ENCODE measurements around the gene RASAL3. TPM values are rescaled to one million over a fixed set of nuclear protein-coding genes. Genes with fewer than 3 reads are reported as not detected.

RASAL3 gene
- polyA plus RNA-seq, 3 donors, result 0.61 to 1.5 (median 1.0) TPM

DNA sequence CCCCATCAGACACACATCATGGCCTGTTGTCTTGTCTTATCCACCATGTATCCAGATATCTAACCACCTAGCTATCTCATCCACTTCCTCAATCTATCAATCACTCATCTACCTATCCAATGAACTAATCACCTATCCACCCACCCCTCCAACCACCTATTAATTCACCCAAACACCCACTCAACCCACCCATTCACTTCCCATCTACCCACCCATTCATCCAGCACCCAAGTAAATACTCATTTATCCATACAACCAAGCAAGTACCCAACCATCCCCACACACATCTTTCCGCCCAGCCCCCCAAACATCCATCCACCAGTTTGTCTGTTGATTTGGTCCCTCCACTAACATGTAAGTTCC lies 13.8 kb downstream of the RASAL3 start:
- DNase-seq (ENCODE audit: low read depth in 3 of 3, low spot score in 2 of 3), result no peak

DNA sequence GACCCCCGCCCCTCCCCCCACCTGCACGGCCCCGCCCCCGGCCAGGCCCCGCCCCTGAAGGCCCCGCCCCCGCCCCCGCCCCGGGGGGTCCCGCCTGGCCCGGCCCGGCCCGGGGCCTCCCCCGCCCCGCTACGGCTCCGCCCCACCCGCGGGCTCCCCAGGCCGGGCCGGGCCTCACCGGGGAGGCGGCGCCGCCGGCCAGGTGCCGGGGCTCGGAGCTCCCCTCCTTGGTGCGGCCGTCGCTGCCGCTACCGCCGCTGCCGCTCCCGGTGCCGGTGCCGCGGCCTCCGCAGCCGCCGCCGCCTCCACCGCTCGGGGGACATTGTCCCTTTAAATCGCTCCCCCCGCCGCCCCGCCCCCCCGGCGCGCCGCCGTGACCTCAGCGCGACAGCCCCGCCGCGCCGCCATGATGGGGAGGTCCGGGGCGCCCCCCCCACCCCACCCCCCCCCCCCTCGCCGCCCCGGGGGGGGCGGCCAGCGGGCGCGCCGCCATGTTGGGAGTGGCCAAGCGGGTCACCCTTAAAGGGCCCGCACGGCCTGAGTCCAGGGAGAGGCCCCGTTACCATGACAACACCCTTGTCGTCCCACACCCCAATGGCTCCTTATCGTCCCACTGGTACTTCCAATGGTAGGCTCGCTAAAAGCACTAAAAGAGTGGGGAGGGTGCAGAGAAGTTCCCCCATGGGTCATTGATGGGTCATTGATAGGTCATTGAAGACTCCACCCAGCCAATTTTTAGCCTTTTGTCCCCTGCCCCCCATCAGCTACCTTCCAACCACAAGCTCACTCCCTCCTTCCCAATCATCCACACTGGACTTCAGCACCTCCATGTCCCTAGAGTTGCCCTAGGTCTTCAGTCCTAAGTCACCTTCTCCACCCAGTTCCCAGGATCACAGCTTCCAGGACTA lies 14.5 kb downstream of the RASAL3 start, which contains the start of gene WIZ:
Gene WIZ, minus strand, starts transcription at position 337 of the 908 bp plus-strand sequence. CDS start 1,649 bp downstream, outside the sequence.
- peak in 2 of 3 donors; percentile 29 to 42 for DNase-seq (ENCODE audit: low read depth in 3 of 3, low spot score in 2 of 3)

DNA sequence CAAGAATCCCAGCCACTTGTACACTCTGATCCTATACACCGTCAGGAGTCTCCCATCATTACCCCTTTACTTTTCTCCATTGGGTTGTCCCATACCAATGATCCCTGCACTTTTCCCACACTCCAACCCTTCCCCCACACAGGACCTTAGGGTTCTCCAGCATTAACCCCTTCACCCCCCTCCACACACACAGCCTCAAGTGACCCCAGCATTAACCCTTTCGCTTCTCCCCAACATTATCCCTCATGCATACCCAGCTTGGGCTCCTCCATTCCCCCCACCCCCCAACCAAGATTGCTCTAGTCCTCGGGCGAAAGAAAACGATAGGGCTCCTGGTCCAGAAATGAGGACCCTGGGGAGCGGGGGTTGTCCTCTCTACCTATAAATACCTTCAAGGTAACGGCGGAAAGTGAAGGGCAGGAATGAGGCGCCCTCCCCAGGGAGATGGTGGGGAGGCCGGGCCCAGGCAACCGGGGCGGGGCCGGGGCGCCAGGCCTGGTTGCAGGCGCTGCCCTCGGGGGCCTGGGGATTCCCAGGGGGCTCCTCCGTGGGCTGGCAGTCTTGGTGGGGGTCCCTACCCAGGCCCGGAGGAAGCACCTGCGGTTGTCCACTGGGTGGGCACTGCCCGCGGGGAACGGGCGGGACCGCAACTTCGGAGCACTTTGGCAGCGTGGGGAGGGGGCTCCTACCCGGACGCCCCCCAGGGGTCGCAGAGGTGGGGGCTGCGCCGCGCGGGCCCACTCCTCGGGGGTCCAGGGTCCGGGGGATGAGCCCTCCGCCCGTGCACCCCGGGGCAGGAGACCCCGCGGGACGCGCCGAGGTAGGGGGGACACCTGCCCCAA lies 15.3 kb downstream of the RASAL3 start:
- no peak for DNase-seq (ENCODE audit: low read depth in 3 of 3, low spot score in 2 of 3)

DNA sequence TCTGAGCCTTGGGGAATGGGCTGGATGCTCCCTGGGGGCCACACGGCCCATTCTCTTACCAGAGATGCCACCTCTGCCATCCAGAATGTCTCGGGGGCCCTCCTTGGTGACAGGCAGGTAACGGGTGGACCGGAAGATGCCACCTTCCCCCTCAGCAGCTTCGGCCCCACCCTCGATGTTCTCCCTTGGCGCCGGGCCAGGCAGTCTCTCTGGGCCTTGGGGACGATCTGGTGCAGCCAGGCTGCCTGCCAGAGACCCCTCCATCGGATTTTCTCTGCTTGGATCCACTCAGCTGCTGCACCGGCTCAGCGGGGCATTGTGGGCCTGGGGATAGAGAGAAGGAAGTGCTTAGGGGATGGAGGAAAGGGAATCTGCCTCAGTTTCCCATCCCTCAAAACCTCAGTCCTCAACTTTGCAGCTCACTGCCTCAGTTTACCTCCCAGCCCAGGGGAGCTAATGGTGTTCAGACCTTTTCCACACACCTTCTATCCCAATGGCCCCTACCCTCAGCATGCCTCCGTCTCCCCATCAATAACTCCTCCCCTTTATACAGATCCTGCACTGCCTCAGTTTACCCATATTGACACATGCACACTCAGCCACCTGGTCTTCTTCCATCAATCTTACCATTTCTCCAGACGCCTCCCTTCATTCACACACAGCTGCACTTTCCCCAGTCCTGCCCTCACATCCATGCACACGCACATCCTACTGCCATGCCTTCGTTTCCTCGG lies 16.1 kb downstream of the RASAL3 start:
- DNase-seq (ENCODE audit: low read depth in 3 of 3, low spot score in 2 of 3), result no peak

DNA sequence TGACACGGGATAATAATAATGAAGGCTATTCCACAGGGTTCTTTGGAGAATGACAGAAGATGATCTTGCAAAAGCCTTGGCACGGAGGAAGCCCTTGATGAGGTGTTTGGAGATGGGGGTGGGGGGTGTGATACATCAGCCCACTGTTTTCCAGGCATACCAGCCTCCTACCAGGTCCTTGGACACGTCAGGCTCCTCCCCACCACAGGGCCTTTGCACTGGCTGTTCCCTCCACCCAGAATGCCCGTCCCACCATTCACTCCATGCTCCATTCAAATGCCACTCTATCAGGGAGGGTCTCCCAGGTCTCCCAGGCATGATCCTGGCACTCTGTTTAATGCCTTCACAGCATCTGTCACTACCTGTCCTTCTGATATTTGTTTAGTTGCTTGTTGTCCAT lies 17.3 kb downstream of the RASAL3 start:
- no peak for DNase-seq (ENCODE audit: low read depth in 3 of 3, low spot score in 2 of 3)

DNA sequence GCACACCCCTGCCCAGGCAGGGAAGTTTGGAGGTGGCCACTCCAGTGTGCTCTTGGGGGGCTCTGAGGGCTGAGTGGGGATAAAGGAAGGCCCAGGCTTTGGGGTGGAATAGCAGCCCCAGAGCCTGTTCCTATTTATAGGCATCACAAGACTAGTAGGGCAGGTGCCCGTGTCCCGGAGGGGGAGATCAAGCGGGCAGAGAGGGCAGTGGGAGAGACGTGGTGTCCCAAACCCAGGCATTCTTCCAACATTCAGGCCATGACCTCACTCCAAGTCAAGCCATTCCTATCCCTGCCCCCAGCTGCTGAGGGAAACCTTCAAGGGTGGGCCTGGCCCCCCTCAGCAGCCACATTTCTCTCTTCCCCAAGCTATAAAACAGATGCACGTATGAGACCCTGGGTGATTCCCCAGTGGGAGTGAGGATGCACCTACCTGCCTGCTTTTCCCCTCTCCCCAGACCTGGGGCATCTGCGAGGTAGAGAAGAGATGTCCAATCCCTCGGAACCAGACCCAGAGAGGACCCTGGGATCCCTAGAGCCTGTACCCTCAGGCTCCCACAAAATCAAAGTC lies 18.5 kb downstream of the RASAL3 start:
- DNase-seq (ENCODE audit: low read depth in 3 of 3, low spot score in 2 of 3), result no peak

DNA sequence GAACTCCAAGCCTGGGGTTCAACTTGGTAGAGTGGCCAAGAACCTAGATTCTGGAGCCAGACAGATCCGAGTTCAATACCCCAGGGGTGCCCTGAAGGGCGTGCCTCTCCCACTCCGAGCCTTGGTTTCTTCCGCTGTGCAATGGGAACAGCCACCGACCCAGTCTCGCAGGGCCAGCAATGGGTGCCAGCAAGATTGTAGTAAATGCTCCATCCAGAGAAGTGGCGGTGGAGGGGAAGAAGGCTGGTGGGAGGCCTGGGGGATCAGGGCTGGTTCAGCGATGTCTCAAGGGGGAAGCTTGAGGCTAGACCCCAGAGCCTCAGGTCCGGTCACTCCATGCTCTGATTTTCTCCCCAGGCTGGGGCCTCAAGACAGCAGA lies 19.1 kb downstream of the RASAL3 start:
- DNase-seq (ENCODE audit: low read depth in 3 of 3, low spot score in 2 of 3), result no peak

DNA sequence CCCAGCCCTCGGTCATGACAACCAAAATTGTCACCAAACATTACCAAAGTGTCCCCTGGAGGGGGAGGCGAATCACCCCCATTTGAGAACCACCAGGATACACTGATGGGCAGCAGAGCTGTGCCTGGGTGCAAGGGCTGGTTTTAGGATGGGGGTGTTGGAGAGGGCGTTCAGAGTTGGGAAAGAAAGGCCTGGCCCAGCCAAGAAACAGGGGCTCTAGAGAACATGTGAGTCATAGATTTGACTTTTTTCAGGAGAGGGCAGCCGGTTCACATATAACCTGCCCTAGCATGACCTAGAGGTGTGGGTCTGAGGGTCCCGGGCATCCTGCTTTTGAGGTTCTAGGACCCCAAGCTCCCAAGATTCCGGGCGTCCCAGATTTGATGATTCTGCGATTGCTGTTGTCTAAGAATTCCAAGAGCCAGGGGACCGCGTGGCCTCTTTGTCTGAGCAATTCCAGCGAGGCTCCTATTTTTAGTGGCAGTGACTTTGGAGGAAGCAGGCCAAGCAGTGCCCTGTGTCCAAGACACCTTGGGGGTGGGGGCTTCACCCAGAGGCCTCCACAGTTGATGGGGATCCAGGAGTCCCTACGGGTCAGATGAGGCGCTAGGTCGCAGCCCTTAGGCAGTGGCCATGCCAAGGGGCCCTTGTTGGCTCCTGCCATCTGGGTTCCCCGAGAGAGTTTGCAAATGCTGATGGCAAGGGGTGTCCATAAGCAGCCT lies 19.7 kb downstream of the RASAL3 start:
- no peak for DNase-seq (ENCODE audit: low read depth in 3 of 3, low spot score in 2 of 3)

DNA sequence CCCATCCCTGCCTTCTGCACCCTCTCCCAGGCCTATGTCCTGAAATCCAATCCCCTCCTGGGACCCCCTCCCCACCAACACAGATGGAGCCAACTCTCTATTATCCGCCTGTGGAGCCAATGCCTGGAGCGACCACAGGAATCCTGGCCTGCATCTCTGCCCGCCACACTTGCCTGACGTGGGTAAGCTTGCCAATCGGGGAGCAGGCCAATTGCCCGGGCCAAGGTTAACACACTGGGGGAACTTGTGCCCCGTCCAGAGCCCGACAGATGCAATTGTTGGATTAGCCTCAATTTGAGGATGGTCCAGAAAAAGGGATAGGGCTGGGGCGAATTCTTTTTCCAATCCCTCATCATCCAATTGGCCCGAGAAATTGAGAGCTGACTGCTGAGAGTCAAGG lies 20.5 kb downstream of the RASAL3 start:
- DNase-seq (ENCODE audit: low read depth in 3 of 3, low spot score in 2 of 3), result no peak

DNA sequence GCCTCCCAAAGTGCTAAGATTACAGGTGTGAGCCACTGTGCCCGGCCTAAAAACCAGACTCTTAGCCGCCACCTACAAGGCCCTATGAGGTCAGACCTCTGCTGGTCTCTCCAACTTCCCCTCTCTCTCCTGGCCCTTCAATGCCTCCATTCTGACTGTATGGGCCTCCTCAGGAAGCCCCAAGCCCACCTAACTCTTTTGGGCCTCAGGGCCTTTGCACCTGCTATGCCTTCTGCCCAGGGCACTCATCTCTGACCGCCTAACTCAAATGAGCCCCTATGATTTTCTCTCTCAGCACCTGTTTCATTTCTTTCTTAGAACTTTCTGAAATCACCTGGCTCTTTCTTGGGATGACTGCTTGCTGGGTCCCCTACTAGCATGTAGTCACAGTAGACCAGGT lies 21.0 kb downstream of the RASAL3 start:
- DNase-seq (ENCODE audit: low read depth in 3 of 3, low spot score in 2 of 3), result no peak

DNA sequence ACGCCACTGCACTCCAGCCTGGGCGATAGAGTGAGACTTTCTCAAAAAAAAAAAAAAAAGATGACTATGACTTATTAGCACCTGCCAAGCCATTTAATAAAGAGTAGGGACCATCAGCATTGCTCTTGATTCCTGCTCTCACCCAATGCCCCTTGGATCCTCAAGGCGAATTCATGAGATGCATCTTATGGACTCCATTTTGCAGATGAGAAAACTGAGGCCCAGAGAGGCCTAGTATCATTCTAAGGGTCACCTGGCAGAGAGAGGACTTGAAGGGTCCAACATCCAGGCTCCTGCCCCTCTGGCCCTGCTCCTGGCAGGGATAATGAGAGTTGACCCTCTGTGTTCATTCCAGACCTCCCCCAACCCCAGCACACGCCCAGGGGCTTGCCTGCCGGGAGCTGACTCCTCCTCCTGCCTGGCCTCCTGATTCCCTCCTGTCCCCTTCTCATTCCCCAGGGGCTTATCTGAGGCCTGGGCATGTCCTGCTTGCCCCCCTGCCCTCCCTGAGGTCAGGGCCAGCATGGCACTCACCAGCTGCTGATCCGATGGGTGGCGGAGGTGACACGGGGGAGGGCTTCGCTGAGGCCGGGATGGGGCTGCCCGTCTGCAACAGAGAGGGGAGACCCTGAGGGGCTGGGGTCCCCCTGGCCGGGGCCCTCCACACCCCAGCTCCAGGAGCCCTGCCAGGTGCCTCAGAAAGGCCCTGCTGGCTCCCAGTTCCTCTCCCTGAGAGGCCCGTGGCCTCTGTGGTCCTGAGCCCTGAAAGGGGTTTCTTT lies 22.0 kb downstream of the RASAL3 start:
- DNase-seq (ENCODE audit: low read depth in 3 of 3, low spot score in 2 of 3), result no peak

DNA sequence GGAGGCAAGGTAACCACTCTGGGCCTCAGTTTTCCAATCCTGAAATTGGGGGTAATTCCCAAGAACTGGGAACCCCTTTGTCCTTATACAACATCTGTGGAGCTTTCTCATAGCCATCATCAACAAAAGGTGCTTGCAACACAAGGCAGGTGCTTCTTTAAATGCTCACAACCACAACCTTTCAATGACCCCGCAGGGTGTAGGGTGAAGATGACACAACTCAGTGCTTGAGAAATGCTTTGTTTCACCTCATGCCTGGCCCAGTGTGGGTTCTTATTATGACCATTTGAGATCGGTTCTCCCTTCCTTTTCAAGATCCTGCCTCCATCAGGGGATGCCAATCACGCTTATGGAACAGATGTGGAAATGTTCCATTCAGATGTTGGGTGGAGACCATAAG lies 23.0 kb downstream of the RASAL3 start:
- no peak for DNase-seq (ENCODE audit: low read depth in 3 of 3, low spot score in 2 of 3)

DNA sequence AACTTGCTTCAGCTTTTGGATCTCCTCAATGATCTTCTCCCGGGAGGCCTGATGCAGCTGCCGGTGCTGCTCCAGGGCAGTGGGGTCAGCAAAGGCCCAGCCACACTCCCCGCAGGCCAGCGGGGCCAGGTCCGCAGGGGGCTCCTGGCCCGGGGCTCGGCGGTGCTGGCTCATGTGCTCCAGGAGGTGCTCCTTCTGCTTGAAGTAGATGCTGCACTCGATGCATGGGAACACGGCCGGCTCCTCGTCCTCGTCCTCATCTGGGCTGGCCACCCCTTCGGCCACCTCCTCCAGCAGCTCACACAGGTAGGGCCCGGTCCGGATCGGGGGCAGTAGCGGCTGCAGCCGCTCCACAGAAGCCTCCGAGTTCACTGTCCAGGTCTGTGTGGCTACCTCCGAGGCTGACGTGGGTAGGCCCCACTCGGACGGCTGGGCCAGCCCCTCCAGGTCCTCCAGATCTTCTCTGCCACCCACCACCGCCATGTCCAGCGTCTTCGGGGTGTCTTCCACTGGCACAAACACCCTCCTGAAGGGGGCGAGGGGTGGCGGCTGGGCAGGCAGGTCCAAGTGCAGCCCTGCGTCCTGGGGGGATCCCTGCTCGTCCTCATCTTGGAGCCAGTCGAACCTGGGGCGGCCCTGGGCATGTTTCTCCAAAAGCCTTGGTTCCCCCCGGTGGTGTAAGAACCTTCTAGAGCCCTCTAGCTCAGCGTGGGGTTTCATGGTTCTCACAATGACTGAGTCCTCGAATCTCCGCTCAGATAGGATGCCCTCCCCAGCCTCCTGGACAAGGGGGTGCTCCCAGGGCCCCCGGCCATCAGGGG lies 24.3 kb downstream of the RASAL3 start:
- DNase-seq (ENCODE audit: low read depth in 3 of 3, low spot score in 2 of 3), result no peak

DNA sequence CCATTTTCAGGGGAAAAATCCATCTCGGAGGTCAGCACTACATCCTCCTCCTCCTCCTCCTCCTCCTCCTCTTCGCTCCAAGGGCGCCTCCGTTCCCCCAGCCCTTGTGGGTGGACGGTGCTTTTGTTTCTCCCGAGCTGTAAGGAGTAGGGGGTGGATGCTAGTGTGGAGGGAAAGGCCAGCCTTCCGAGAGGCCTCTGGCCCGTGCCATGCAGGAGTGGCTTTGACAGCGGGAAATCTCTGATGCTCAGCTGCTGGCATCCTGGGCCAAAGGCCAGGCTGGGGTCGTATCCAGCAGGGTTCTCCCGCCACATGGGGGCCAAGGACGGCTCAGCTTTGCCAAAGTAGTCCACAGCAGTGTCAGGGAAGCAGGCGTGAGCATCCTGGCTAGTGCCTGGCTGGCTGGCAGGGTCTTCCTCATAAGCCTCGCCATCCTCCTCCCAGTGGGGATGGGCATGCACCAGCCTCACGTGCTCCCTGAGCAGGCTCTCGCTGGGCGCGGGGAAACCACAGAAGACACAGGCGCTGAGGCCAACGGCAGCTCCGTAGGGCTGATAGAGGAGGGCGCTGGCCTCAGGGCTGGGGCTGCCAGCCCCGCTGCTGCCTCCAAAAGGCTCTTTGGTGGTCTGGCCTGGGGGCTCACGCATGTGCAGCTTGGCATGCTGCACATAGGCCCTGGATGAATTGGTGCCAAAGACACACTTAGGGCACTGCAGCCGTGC lies 25.1 kb downstream of the RASAL3 start:
- no peak for DNase-seq (ENCODE audit: low read depth in 3 of 3, low spot score in 2 of 3)

DNA sequence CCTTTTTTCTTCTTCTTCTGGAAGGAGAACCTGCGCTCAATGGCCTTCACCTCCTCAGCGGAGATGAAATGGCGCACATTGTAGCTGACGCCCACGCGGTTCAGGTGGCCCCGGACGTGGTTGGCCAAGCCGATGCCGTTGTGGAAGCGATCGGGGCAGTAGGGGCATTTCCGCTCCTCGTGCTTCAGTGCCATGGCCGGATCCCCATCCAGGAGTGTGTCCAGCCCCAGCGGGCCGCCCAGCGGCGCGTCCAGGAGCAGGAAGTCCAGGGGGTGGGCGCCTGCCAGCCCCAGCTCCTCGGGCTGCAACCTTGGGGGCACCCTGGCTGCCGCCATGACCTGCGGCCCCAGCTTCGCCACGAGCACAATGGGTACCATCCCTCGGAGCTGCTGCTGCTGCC lies 25.8 kb downstream of the RASAL3 start:
- DNase-seq (ENCODE audit: low read depth in 3 of 3, low spot score in 2 of 3), result no peak

DNA sequence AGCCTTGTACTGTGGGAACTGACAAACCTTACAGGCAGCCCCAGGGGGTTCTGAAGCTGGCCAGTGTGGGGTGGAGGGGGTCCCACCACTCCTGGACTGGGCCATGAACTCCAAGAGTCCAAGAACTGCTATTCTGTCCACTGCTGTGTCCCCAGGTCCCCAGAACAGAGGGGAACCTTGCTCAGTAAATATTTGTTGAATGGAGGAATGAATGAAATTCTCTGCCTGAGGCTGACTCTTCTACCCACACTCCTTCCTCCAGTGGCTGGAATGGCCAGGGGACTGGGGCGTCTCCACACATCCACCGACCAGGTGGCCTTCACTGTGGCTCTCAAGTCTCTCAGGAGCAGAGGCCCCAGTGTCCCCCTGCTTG lies 26.2 kb downstream of the RASAL3 start:
- DNase-seq (ENCODE audit: low read depth in 3 of 3, low spot score in 2 of 3), result no peak

DNA sequence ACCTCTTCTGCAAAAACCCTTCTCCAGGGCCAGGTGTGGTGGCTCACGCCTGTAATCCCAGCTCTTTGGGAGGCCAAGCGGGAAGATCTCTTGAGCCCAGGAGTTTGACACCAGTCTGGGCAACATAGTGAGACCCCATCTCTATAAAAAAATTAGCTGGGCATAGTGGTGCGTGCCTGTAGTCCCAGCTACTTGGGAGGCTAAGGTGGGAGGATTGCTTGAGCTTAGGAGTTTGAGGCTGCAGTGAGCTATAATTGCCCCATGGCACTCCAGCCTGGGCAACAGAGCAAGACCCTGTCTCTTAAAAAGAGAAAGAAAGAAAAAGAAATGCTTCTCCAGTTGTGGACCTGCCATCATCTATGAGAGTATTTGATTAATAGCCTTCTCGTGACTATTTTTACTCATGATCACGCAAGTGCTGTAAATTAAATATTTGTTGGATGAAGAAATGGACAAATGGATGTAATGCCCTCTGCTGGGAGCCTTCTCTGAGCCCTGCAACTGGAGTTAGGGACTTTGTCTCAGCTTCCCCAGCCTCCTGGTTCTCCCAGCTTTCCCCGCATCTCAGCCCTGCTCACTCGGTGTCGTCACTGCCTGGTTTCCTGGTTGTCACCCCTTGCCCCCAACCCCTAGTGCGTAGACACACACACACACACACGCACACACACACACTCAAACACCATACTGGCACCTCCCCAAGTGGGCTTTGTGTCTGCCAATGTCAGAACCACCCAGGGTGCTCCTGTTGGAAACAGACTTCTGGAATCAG lies 26.8 kb downstream of the RASAL3 start:
- no peak for DNase-seq (ENCODE audit: low read depth in 3 of 3, low spot score in 2 of 3)
